Measurements from ENCODE around the gene THBD. TPM values are rescaled to one million over a fixed set of nuclear protein-coding genes. Genes with fewer than 3 reads are reported as not detected.

The THBD gene
- total RNA-seq, 1 experiment from 2014 or later: 0.28 TPM

DNA sequence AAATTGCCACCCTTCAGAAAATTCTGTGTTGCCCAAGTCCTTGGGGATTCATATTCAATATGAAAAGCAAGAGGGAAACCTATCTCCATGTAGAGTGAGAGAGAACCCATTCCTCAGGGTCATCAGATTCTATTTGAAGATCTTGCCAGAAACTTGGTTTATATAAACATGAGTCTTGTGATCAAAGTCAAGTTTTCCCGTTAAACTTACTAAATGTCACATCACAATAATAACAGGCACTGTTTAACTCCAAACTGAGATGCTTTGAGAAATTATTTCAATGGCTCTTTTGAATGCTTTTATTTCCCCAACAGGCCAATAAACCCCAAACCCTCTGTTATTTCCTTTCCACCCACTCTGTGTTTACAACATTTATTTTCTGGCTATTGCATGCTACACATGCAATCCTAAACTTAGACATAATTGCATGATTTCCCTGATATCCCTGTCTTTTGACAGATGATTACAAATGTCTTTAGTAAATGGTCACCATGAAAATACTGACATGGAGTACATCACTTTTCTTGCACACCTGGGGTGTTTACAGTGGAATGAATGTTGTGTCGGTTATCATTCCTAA is 45.5 kb downstream of the THBD start:
- Histone ChIP-seq H3T11ph (ENCODE audit: low read length) (no peak overlapping the region), H3K4ac (ENCODE audit: low read depth, low read length) (no peak overlapping the region), H2AFZ (ENCODE audit: low read length) (no peak overlapping the region), H2BK120ac (ENCODE audit: low read depth, low read length, poor library complexity, severe bottlenecking) (no peak overlapping the region), H2BK12ac (ENCODE audit: insufficient read length, low read depth, low read length) (no peak overlapping the region), H3K9ac (ENCODE audit: extremely low read depth, insufficient read length, low read length) (no peak overlapping the region), H2AK5ac (ENCODE audit: insufficient read length, low read length) (no peak overlapping the region), H3K4me1 (ENCODE audit: insufficient read depth, low read length) (peaks cover 5% of the 10 kb centered on the region; the same call in 1 of the 2 replicates), H3K14ac (ENCODE audit: insufficient read depth, low read length) (no peak overlapping the region), H4K20me1 (ENCODE audit: control insufficient read depth, insufficient read depth, insufficient read length) (no peaks in the 10 kb centered on the region), H3K79me1 (ENCODE audit: insufficient read depth, low read depth, low read length, poor library complexity, severe bottlenecking) (no peaks in the 10 kb centered on the region), H3K27me3 (ENCODE audit: insufficient read depth, low read length) (no peaks in the 10 kb centered on the region), H2BK20ac (ENCODE audit: low read depth, low read length, poor library complexity, severe bottlenecking) (no peak overlapping the region), H3K23ac (ENCODE audit: insufficient read length, low read depth, low read length) (no peak overlapping the region), H3K27ac (ENCODE audit: insufficient read length, low read depth, low read length) (no peak overlapping the region), H4K8ac (replicated peaks; ENCODE audit: insufficient read length, low read depth, low read length) (no peak overlapping the region), H2BK5ac (ENCODE audit: insufficient read length, low read length) (no peak overlapping the region), H4K5ac (ENCODE audit: insufficient read length, low read depth, low read length) (no peak overlapping the region), H3K9me3 (ENCODE audit: control insufficient read depth, low read depth, low read length) (no peaks in the 10 kb centered on the region), H3K56ac (ENCODE audit: insufficient read length, low read depth, low read length) (no peak overlapping the region), H3K18ac (ENCODE audit: insufficient read length, low read depth, low read length) (no peak overlapping the region), H3K79me2 (ENCODE audit: insufficient read depth, low read length) (no peaks in the 10 kb centered on the region), H2BK15ac (ENCODE audit: low read depth, low read length) (no peak overlapping the region), H3K23me2 (ENCODE audit: insufficient read length, low read depth, low read length, poor library complexity, severe bottlenecking) (no peaks in the 10 kb centered on the region), H4K91ac (ENCODE audit: insufficient read length, low read depth, low read length) (no peak overlapping the region), H3K4me2 (ENCODE audit: insufficient read depth, insufficient read length, low read length) (no peak overlapping the region)
- Mint-ChIP-seq H3K9me3 (no peaks in the 10 kb centered on the region), H3K4me1 (peaks cover 9 to 10% of the 10 kb centered on the region in 2 experiments), H3K4me3 (no peak overlapping the region), H3K36me3 (ENCODE audit: insufficient read depth in 1 of 3, low read depth in 3 of 3) (no peaks in the 10 kb centered on the region), H3K27ac (no peak overlapping the region), H3K27me3 (ENCODE audit: low read depth) (peaks cover 4% of the 10 kb centered on the region)
- no peak for DNase-seq
- no CpG with 5 or more reads among the region's 2 CpGs for WGBS (ENCODE audit: extremely low coverage, insufficient read length, low lambda C conversion rate)
- TF ChIP-seq, protein P1, sequence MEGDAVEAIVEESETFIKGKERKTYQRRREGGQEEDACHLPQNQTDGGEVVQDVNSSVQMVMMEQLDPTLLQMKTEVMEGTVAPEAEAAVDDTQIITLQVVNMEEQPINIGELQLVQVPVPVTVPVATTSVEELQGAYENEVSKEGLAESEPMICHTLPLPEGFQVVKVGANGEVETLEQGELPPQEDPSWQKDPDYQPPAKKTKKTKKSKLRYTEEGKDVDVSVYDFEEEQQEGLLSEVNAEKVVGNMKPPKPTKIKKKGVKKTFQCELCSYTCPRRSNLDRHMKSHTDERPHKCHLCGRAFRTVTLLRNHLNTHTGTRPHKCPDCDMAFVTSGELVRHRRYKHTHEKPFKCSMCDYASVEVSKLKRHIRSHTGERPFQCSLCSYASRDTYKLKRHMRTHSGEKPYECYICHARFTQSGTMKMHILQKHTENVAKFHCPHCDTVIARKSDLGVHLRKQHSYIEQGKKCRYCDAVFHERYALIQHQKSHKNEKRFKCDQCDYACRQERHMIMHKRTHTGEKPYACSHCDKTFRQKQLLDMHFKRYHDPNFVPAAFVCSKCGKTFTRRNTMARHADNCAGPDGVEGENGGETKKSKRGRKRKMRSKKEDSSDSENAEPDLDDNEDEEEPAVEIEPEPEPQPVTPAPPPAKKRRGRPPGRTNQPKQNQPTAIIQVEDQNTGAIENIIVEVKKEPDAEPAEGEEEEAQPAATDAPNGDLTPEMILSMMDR (conservative IDR thresholded peaks at IDR 0.05): no peak
